Measurements from ENCODE around the gene FSTL5.

- no peak for TF ChIP-seq CTCF (conservative IDR thresholded peaks at IDR 0.05; ENCODE audit: low read length)
- no peak for TF ChIP-seq EZH2phosphoT487 (IDR thresholded peaks at IDR 0.05; ENCODE audit: borderline replicate concordance, low read depth, low read length)
These were observed 6.6 kb downstream of the FSTL5 start for GRCh38 chr4:162157241-162157640.

Data from OCI-LY7 (cell line).